Body of pancreas (tissue), 4 donors: ENCODE measurements around the gene TCAP. TPM values are rescaled to one million over a fixed set of nuclear protein-coding genes. Genes with fewer than 3 reads are reported as not detected.

ENCODE experiments used
- ATAC-seq: fragments of 150-250 bp; one replicate; pipeline ENCODE4 v1.9.1; 2016
- DNase-seq, 4 donors: peaks; one replicate each; pipeline ENCODE4 v3.0.0-alpha.2; 2019
- H3K27ac ChIP-seq, 4 donors: fragments of 200-600 bp; sonication (generic); 1 replicate in 3 of 4; 2 replicates in 1 of 4; pipeline versions ENCODE4 v1.5.1 to v1.6.1; 2016 to 2019; ENCODE audit warnings: mild to moderate bottlenecking in 1 of 4, mixed read lengths in 1 of 4, moderate library complexity in 1 of 4
- H3K27me3 ChIP-seq, 2 donors: fragments of 200-600 bp; sonication (generic); one replicate each; pipeline ENCODE4 v1.6.0; 2016; ENCODE audit warnings: mild to moderate bottlenecking in 1 of 2
- H3K36me3 ChIP-seq, 2 donors: fragments of 200-600 bp; sonication (generic); replicated peaks in 1 of 2; 2 replicates each; pipeline ENCODE4 v1.5.1; 2016; ENCODE audit warnings: low read depth in 2 of 2; ENCODE audit not compliant: insufficient read depth in 1 of 2
- H3K4me1 ChIP-seq: fragments of 200-600 bp; sonication (generic); one replicate; pipeline ENCODE4 v1.6.0; 2016
- H3K4me3 ChIP-seq, 2 donors: fragments of 200-600 bp; sonication (generic); 1 replicate in 1 of 2; 2 replicates in 1 of 2; pipeline ENCODE4 v1.5.1; 2016 to 2019
- H3K9me3 ChIP-seq, 3 donors: fragments of 200-600 bp; sonication (generic); 1 replicate in 2 of 3; 2 replicates in 1 of 3; pipeline ENCODE4 v1.5.1; 2016
- POLR2A ChIP-seq, 3 donors: fragments of 450-650 bp; IDR thresholded peaks; one replicate each; pipeline ENCODE4 v1.6.1; 2016; ENCODE audit warnings: antibody characterized with exemption in 3 of 3, mild to moderate bottlenecking in 2 of 3
- WGBS, 2 donors: methylation state at CpG; one replicate each; pipeline ENCODE4 v1.1.5; 2017; 5-methylcytosine and 5-hydroxymethylcytosine counted together
- intact Hi-C: fragments of 100-400 bp; cut with DNase I; formaldehyde crosslinking; loops from one replicate; pipeline ENCODE4 v1.15.1; 2023
- total RNA-seq, 2 donors: library from RNA; depleted of rRNA; stranded (reverse); fragments of >200 nt; gene quantifications; one replicate each; pipeline ENCODE4 v1.1.0, GENCODE V29; 2016
- TF ChIP-seq, protein P1 (sequence below), 7 experiments: fragments of 450-650 bp in 4 of 7; fragments of 200-600 bp in 3 of 7; sonication (generic) in 3 of 7; IDR thresholded peaks; one replicate each; pipeline ENCODE4 v1.5.1; 2016 to 2019; ENCODE audit warnings: antibody characterized with exemption in 7 of 7

Gene TCAP
- total RNA-seq, 2 donors from 2014 or later = 0.26 TPM; not detected in 1

DNA sequence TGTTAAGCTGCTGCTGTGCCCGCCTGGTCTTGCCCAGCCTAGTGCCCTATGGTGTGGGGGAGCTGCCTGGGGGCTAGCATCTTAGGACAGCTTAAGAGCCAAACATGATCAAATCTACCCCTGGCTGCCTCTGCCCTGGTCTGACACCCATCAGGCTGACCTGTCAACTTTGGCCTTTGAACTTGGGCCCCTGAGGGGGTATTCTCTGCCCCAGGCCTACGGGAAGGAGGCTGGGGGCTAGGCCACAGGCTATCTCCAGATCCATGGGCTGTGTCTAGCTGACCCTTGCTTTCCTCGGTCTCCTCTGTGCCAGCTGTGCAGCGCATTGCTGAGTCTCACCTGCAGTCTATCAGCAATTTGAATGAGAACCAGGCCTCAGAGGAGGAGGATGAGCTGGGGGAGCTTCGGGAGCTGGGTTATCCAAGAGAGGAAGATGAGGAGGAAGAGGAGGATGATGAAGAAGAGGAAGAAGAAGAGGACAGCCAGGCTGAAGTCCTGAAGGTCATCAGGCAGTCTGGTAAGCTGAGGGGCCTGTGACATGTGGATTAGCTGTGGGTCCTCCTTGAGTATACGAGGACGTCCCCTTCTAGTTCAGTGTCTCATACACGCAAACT is 31.5 kb upstream of the TCAP start:
- 50 to 51% methylated on average over 7 to 8 of the region's 8 CpGs for WGBS, 2 donors
- DNase-seq = no peak

DNA sequence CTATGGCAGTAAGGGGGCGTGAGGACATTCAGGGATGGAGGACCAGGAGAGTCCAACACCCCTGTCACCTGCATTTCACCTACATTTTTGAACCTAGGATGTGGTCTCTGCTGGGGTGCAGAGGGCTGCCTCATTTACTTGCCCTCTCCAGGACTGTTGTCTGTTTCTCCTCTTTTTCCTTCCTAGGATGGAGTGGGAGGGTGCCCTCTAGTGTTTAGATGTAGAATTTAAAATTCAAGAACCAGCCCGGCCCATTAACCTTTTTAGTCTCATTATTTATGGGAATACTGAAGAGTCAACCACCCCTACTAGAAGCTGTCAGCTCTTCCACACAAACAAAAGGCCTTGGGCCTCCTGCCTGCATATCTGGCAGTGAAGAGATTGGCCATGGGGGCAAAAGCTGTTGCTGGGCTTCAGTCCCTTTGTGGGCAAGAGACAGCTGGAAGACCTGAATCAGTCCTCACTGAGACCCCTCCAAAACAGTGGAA is 30.7 kb upstream of the TCAP start:
- Histone ChIP-seq H3K4me1 (peaks cover 74% of the 10 kb centered on the region), H3K27ac (peak overlapping the region in 1 of 4 donors; percentile 87), H3K36me3 (no peaks in the 10 kb centered on the region), H3K9me3 (no peaks in the 10 kb centered on the region), H3K27me3 (no peaks in the 10 kb centered on the region), H3K4me3 (no peak overlapping the region)
- DNase-seq (no peak), ATAC-seq (no peak)
- TF ChIP-seq, protein P1, sequence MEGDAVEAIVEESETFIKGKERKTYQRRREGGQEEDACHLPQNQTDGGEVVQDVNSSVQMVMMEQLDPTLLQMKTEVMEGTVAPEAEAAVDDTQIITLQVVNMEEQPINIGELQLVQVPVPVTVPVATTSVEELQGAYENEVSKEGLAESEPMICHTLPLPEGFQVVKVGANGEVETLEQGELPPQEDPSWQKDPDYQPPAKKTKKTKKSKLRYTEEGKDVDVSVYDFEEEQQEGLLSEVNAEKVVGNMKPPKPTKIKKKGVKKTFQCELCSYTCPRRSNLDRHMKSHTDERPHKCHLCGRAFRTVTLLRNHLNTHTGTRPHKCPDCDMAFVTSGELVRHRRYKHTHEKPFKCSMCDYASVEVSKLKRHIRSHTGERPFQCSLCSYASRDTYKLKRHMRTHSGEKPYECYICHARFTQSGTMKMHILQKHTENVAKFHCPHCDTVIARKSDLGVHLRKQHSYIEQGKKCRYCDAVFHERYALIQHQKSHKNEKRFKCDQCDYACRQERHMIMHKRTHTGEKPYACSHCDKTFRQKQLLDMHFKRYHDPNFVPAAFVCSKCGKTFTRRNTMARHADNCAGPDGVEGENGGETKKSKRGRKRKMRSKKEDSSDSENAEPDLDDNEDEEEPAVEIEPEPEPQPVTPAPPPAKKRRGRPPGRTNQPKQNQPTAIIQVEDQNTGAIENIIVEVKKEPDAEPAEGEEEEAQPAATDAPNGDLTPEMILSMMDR (IDR thresholded peaks at IDR 0.05) = peak; percentile 38 to 84 (median 72)
- no peak for TF ChIP-seq POLR2A (IDR thresholded peaks at IDR 0.05)
- intact Hi-C loops = no loop called here
- WGBS, 2 donors = 44 to 50% methylated on average over 2 of the region's 2 CpGs

More for the DNA sequence above, 31.5 kb upstream of the TCAP start:
- no peaks in the 10 kb centered on the region for H3K9me3 ChIP-seq
- no peak for ATAC-seq
- H3K36me3 ChIP-seq = no peaks in the 10 kb centered on the region
- H3K4me1 ChIP-seq = peaks cover 75% of the 10 kb centered on the region
- TF ChIP-seq, protein P1 (IDR thresholded peaks at IDR 0.05) = no peak
- no peak for TF ChIP-seq POLR2A (IDR thresholded peaks at IDR 0.05)
- no peaks in the 10 kb centered on the region for H3K27me3 ChIP-seq
- no peak overlapping the region for H3K4me3 ChIP-seq
- H3K27ac ChIP-seq = peak overlapping the region in 3 of 4 donors; percentile 85 to 87 (median 85)
- intact Hi-C loops = no loop called here

DNA sequence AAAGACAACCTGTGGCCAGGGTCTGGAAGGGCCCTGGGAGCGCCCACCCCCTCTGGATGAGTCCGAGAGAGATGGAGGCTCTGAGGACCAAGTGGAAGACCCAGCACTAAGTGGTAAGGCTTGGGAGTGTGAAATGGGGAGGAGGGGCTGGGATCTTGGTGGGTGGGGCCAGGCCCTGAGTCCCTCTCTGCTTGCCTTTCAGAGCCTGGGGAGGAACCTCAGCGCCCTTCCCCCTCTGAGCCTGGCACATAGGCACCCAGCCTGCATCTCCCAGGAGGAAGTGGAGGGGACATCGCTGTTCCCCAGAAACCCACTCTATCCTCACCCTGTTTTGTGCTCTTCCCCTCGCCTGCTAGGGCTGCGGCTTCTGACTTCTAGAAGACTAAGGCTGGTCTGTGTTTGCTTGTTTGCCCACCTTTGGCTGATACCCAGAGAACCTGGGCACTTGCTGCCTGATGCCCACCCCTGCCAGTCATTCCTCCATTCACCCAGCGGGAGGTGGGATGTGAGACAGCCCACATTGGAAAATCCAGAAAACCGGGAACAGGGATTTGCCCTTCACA is 29.5 kb upstream of the TCAP start:
- H3K4me1 ChIP-seq = peaks cover 75% of the 10 kb centered on the region
- DNase-seq = no peak
- intact Hi-C loops = no loop called here
- no peaks in the 10 kb centered on the region for H3K36me3 ChIP-seq
- WGBS, 2 donors = 80 to 91% methylated on average over 5 to 8 of the region's 8 CpGs
- no peak overlapping the region for H3K4me3 ChIP-seq
- TF ChIP-seq POLR2A (IDR thresholded peaks at IDR 0.05) = no peak
- TF ChIP-seq, protein P1 (IDR thresholded peaks at IDR 0.05) = no peak
- peak overlapping the region in 1 of 4 donors; percentile 87 for H3K27ac ChIP-seq
- no peak for ATAC-seq
- H3K27me3 ChIP-seq = no peaks in the 10 kb centered on the region
- H3K9me3 ChIP-seq = no peaks in the 10 kb centered on the region

DNA sequence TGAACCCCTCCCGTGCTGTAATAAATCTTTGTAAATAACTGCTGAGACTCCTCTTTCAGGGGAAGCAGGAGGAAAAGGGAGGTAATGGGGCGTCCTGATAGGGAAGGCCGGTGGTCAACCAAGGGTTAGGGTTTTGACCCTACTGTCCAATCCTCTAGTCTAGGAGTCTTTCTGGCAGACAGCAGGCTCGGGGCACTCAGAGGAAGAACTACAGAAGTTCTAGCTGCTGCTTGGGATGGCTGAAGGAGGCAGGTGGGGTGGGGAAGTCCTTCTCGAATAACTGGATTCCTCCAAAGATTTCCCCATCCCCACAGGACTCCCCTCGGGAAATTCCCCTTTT is 28.6 kb upstream of the TCAP start:
- no peaks in the 10 kb centered on the region for H3K9me3 ChIP-seq
- ATAC-seq (no peak), DNase-seq (no peak)
- 19 to 29% methylated on average over 6 of the region's 6 CpGs for WGBS, 2 donors
- intact Hi-C loops = no loop called here
- H3K4me1 ChIP-seq = peaks cover 74% of the 10 kb centered on the region
- H3K27me3 ChIP-seq = no peaks in the 10 kb centered on the region
- peak overlapping the region; percentile 58 to 84 for H3K4me3 ChIP-seq
- TF ChIP-seq POLR2A (IDR thresholded peaks at IDR 0.05) = no peak
- TF ChIP-seq, protein P1 (IDR thresholded peaks at IDR 0.05) = no peak
- peak overlapping the region; percentile 60 to 90 (median 74) for H3K27ac ChIP-seq
- H3K36me3 ChIP-seq = no peaks in the 10 kb centered on the region
